HTR-8/SVneo (cell line): ENCODE data around the gene FAM20C.
A peak's percentile ranks its signal among the peaks of the same experiment; 100 is the strongest.
"Not testable (repeated sequence)": the region's sequence is repeated elsewhere in the genome, so short reads cannot be mapped to it uniquely, and the experiment has no call there.

ENCODE experiments used
- DNase-seq: peaks from one replicate; pipeline ENCODE4 v3.0.0; 2011; ENCODE audit warnings: low spot score, mixed read lengths; ENCODE audit not compliant: insufficient read length
- FAIRE-seq: peaks from 2 replicates; lab custom pipeline; 2011; peaks lifted over from hg19 to GRCh38; lab: Jason Lieb, UNC

The FAM20C gene

GRCh38 chr7:234708-235553, 42.6 kb downstream of the FAM20C start:
- DNase-seq (no peak), FAIRE-seq (no peak)

DNA sequence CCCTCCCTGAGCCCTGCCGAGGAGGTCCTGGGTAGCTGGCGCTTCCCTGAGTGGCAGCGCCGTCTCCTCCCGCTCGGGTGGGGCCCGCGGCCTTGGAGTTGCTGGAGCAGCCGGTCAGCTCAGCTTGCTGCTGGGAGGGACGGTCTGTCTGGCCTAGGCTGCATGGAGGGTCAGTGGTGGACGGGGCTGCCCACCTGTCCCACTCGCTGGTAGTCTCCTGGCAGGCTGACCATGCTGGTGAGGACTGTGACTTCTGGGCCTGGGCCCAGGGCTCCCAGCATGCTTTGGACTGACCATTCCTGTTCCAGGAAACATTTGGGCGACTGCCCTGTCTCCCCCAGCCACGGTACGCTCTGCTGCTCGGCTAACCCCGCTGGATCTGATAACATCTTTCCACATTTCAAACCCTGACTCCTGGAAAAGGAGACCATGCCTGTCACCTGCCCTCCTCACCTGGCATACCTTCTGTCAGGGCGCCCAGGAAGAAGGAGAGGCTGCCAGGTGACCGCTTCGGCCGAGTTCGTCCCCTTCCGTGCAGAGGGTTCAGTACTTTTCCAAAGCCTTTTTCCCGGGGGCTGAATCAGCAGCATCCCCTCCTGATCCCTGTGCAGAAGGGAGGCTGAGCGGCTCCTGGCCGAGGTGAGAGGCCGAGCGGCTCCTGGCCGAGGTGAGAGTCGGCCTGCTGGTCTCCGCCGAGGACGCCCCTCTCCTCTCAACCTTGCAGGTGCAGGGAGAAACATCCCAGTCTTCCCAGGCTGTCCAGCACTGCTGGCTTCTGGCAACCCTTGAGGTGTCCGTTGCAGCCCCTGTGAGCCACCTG, 43.4 kb downstream of the FAM20C start:
- no peak for FAIRE-seq

DNA sequence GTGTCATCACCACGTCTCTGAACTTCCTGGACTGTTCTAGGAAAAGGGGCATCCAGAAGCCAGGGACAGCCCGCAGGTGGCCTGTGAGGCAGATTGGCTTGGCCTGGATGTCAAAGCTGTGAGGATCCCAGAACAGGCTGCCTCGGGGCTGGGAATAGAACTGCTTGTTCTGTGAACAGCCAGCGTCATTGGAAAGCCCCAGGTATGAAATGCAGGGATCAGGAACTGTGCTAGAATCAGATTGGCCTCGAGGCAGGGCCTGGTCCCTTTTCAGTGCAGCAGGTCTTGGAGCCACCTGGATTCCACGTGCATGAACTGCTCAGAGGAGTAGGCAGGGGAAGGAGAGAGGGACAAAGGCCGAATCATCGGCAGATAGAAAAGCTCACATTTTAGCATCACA, 44.6 kb downstream of the FAM20C start:
- FAIRE-seq: no peak
- no peak for DNase-seq

More for the DNA sequence above, 43.4 kb downstream of the FAM20C start:
- DNase-seq: no peak

DNA sequence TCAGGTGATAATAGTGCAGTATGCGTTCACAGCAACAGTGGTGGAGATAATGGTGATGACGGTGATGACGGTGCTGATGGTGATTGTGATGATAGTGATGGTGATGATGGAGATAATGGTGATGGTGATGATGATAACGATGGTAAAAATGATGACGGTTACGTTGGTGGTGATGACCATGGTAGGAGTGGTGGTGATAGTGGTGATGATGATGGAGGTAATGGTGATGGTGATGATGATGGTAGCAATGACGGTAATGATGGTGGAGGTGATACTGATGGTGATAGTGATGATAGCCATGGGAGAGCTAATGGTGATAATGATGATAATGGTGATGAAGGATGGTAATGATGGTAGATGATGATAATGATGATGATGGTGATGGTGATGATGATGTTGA, 45.0 kb downstream of the FAM20C start:
- no peak for DNase-seq
- FAIRE-seq: no peak

DNA sequence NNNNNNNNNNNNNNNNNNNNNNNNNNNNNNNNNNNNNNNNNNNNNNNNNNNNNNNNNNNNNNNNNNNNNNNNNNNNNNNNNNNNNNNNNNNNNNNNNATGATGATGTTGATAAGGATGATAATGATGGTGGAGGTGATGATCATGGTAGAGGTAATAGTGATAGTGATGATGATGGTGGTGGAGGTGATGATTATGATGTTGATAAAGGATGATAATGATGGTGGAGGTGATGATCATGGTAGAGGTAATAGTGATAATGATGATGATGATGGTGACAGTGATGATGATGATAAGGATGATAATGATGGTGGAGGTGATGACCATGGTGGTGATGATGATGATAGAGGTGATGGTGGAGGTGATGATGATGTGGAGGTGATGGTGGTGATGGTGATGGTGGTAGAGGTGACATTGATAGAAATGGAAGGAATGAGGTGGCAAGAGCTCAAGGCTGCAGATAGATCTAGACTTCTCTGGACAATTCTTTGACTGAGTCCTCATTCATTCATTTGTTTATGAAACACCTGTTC, 47.8 kb downstream of the FAM20C start:
- no peak for DNase-seq
- no peak for FAIRE-seq

DNA sequence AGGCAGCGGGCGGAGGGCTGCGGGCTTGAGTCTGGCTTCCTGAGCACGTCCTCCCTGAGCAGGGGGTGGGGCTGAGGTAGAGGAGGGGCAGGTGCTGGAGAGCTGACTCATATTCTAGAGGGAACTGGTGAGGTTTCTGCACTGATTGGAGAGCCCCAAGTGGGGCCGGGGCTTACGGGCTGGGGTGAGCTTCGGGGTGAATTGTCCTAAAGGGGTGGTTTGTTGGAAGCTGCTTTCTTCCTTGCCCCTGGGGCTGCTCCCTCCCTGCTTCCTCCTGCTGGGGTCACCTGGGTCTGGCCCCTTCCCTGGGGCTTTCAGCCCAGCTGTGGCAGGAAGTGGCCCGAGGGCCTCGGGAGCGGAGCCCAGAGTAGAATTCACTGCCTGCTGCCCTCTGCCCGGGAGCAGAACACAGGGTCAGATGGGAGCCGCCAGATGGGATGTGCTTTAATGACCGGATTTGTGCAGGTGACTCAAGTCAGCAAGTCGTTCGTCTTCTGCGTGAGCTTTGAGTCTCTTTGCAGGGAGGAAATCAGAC, 48.6 kb downstream of the FAM20C start:
- FAIRE-seq (no peak), DNase-seq (no peak)

DNA sequence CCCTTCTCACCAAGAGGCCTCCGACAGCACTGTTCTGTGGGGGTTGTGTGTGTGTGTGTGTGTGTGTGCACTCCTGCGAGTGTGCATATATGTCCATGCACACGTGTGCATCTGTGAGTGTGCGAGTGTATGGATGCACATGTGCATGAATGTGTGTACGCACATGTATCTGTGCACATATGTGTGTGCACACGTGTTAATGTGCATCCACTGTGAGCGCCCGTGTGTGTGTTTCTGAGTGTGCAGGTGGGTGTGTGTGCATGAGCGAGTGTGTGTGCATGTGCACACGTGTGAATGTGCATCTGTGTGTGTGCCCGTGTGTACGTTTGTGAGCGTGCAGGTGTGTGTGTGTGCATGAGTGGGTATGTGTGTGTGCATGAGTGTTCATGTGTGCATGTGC, 49.1 kb downstream of the FAM20C start:
- DNase-seq (no peak), FAIRE-seq (no peak)

DNA sequence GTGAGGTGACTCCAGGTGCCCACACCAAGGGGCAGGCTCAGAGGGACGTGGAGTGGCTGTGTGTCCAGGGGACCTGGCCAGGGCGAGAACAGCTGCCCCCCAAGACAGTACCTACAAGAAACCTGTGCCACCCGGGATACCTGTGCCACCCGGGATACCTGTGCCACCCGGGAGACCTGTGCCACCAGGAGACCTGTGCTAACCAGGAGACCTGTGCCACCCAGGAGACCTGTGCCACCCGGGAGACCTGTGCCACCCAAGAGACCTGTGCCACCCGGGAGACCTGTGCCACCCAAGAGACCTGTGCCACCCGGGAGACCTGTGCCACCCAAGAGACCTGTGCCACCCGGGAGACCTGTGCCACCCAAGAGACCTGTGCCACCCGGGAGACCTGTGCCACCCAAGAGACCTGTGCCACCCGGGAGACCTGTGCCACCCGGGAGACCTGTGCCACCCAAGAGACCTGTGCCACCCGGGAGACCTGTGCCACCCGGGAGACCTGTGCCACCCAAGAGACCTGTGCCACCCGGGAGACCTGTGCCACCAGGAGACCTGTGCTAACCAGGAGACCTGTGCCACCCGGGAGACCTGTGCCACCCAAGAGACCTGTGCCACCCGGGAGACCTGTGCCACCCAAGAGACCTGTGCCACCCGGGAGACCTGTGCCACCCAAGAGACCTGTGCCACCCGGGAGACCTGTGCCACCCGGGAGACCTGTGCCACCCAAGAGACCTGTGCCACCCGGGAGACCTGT, 50.6 kb downstream of the FAM20C start:
- not testable (repeated sequence) for FAIRE-seq, DNase-seq

- FAIRE-seq, DNase-seq: not testable (repeated sequence)
Observed at GRCh38 chr7:243580-243978, 51.2 kb downstream of the FAM20C start.

DNA sequence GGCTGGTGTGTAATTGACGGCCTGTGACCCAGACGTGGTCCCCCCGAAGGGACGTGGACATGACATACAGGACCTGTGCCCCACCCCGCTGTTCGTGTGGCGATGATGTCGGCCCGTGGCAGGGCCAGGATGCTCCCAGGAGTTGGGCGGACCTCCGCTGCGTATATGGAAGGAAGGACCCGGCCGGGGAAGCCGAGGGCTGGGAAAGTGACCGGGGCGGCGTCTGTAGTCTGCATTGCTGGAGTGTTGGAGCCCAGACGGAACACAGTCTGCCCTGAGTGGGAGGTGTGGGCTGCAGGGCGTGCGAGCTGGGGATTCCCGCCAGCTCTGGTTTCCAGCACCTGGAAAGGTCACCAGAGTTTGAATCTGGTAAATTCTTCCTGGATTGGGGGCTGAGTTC, 52.6 kb downstream of the FAM20C start:
- no peak for FAIRE-seq
- DNase-seq: no peak

DNA sequence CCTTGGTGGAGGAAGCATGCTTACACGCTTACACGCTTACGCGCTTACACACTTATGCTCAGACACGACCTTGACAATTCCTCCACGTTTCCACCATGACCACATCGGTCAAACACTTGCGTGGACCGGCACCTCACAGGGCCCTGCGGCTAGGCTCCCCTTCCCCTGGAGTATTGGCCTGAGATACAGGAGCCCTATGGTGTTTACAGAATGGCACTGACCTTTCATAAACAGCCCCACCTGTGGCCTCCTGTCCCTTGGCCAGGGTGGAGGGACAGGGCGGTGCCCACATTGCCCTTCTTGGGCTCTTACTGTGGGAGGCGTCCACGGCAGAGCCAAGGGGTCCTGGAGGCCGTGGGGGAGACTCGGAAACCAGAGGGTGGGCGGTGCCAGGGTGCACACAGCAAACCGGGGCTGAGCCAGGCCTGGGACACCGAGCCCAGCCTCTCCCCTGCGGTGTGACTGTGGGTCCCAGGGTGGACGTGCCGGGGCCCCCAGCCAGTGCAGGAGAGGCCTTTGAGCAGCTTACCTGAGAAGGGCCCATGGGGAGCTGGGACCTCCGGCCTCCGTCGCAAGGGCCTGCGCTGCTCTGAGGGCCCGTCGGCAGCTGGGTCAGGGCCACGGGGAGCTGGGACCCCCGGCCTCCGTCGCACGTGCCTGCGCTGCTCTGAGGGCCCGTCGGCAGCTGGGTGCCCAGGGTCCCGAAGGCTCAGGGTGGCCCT, 53.4 kb downstream of the FAM20C start:
- FAIRE-seq: no peak
- DNase-seq: no peak

GRCh38 chr7:246451-246850, 54.1 kb downstream of the FAM20C start:
- no peak for DNase-seq
- FAIRE-seq: peak; percentile 13

DNA sequence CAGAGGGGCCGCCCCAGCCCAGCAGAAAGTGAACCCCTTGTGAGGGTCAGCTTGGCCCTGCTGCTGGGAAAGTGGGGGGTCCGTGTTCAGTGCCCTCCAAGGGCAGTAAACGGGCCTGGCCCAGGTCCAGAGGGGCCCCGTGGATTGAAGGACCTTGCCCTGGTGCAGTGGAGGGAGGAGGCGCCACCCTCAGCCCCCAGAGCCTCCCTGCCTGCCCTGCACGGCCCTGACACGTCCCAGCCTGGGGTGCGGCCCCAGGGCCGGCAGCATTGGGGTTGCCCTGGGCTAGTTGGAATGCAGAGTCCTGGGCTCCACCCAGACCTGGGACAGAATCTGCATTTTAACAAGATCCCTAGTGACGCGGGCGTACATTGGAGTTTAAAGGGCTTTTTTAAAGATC, 54.8 kb downstream of the FAM20C start:
- FAIRE-seq: no peak
- DNase-seq: no peak

- FAIRE-seq (no peak), DNase-seq (no peak)
Observed at GRCh38 chr7:247636-248035, 55.3 kb downstream of the FAM20C start.

DNA sequence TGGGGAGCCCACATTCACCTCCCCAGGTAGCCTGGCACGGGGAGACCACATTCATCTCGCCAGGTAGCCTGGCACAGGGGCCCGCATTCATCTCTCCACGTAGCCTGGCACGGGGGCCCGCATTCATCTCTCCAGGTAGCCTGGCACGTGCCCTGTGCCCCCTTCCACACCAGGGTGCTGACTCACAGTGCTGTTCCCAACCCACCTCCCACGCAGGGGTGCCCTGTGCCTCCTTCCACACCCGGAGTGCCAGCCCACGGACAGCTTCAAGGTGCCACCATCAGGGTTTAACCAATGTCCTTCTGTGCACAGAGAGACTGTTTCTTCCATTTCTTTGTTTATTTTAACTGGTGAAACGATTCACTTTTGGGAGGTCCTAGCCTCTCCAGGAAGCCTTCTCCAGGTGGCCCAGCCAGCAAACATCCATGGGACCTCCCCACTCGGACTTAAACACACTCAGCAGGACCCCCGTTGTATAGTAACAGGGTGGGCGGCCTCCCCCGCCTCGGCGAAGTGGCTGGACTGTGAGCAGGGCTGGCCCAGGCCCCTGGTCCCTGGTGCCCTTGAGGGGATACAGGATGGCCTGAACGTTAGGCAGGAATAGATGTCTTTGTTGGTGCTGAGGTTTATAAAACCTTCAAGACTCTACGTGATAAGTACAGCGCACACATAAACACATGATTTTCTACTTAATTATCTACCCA, 56.5 kb downstream of the FAM20C start:
- no peak for DNase-seq
- FAIRE-seq: no peak

DNA sequence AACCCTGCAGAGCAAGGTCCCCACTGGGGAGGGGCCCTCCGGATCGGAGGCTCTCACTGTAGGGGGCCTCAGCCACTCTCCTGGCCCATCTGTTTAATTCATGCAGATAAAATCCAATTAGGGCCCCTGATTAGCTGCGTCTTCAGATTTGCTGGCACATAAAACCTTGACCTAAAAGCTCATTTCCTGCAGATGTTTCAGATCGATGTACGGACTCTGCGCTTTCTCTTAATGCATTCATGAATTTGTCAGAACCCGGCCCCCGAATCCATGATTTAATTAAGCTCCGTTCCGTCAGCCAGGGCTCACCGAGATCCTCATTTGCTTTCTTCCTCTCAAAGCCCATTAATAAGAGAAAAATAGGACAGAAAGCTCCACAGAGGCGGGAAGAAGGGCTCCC, 57.6 kb downstream of the FAM20C start:
- no peak for FAIRE-seq
- no peak for DNase-seq

- no peak for DNase-seq
- FAIRE-seq: no peak
Observed at GRCh38 chr7:250523-250922, 58.2 kb downstream of the FAM20C start.

GRCh38 chr7:251005-251404, 58.6 kb downstream of the FAM20C start:
- FAIRE-seq (peak; percentile 55), DNase-seq (no peak)
